ENCODE results near the gene PCDHA6. TPM values are rescaled to one million over a fixed set of nuclear protein-coding genes. Genes with fewer than 3 reads are reported as not detected.
"Not testable (repeated sequence)": the region's sequence is repeated elsewhere in the genome, so short reads cannot be mapped to it uniquely, and the experiment has no call there.

PCDHA6 gene
- total RNA-seq, 1 donor from 2014 or later, result 3.1 TPM

DNA sequence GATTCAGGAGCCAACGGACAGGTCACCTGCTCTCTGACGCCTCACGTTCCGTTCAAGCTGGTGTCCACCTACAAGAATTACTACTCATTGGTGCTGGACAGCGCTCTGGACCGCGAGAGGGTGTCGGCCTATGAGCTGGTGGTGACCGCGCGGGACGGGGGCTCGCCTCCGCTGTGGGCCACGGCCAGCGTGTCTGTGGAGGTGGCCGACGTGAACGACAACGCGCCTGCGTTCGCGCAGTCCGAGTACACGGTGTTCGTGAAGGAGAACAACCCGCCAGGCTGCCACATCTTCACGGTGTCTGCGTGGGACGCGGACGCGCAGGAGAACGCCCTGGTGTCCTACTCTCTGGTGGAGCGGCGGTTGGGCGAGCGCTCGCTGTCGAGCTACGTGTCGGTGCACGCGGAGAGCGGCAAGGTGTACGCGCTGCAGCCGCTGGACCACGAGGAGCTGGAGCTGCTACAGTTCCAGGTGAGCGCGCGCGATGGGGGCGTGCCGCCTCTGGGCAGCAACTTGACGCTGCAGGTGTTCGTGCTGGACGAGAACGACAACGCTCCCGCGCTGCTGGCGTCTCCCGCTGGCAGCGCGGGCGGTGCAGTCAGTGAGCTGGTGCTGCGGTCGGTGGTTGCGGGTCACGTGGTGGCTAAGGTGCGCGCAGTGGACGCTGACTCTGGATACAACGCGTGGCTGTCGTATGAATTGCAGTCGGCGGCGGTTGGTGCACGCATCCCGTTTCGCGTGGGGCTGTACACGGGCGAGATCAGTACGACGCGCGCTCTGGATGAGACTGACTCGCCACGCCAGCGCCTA lies 29.6 kb downstream of the PCDHA6 start:
- DNase-seq (ENCODE audit: low spot score), result no peak

DNA sequence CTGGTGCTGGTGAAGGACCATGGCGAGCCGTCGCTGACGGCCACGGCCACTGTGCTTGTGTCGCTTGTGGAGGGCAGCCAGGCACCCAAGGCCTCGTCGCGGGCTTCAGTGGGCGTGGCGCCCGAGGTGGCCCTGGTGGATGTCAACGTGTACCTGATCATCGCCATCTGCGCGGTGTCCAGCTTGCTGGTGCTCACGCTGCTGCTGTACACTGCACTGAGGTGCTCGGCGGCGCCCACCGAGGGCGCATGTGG lies 30.2 kb downstream of the PCDHA6 start:
- no peak for DNase-seq (ENCODE audit: low spot score)

DNA sequence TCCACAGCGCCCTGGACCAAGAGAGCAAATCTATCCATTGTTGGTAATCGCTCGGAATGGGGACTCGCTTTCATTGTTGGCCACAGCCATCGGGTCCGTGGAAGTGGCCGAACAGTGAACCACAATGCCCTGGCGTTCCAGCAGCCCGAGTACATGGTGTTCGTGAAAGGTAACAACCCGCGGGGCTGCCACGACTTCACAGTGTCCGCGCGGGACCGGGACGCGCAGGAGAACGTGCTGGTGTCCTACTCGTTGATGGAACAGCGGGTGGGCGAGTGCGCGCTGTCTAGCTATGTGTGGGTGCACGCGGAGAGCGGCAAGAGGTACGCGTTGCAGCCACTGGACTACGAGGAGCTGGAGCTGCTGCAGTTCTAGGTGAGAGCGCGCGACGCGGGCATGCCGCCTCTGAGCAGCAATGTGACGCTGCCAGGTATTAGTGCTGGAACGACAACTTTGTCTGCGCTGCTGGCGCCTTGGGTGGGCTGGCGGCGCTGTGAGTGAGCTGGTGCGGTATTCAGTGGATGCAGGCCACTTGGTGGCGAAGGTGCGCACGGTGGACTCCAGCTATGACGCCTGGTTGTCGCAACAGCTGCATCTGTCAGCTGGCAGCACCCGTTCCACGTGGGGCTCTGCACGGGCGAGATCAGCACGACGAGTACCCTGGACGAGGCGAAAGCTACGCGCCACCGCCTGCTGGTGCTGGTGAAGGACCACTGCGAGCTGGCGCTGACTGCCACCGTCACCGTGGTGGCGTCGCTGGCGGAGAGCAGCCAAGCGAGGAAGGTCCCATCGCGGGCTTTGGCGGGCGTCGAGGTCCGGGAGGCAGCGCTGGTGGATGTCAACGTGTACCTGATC lies 34.9 kb downstream of the PCDHA6 start:
- no peak for DNase-seq (ENCODE audit: low spot score)

DNA sequence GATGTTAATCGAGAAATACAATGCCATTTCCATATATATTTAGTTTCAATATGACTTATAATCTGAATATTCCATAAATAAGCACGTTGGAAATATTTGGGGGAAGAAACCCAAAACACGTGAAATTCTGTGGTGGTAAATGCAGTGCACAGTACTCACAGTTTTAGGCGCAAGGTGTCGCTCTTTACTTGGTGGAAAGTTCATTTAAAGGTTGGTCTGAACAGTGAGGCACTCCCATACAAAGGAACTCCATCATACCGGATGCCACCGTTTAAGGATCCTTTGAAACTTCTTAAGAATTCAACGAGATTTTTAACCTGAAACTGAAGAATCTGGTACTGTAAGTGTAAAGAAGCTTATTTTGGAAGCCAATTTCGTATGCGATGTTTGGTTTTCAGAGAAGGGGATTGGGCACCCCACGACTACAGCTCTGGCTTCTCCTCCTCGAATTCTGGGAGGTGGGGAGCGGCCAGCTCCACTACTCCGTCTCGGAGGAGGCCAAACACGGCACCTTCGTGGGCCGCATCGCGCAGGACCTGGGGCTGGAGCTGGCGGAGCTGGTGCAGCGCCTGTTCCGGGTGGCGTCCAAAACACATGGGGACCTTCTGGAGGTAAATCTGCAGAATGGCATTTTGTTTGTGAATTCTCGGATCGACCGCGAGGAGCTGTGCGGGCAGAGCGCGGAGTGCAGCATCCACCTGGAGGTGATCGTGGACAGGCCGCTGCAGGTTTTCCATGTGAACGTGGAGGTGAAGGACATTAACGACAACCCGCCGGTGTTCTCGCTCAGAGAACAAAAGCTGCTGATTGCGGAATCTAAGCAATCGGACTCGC lies 41.2 kb downstream of the PCDHA6 start, which contains the start of gene PCDHA11:
TSS of gene PCDHA11 (plus strand) at position 237 of the 834 bp plus-strand sequence. CDS start at position 384, 147 bp downstream.
- DNase-seq (ENCODE audit: low spot score), result no peak

DNA sequence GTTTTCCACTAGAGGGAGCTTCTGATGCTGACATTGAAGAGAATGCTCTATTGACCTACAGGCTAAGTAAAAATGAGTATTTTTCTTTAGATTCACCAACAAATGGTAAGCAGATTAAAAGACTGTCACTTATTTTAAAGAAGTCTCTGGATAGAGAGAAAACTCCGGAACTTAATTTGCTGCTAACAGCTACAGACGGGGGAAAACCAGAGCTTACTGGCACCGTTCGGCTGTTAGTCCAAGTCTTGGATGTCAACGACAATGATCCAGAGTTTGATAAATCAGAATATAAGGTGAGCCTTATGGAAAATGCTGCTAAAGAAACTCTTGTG lies 41.8 kb downstream of the PCDHA6 start:
- no peak for DNase-seq (ENCODE audit: low spot score)

DNA sequence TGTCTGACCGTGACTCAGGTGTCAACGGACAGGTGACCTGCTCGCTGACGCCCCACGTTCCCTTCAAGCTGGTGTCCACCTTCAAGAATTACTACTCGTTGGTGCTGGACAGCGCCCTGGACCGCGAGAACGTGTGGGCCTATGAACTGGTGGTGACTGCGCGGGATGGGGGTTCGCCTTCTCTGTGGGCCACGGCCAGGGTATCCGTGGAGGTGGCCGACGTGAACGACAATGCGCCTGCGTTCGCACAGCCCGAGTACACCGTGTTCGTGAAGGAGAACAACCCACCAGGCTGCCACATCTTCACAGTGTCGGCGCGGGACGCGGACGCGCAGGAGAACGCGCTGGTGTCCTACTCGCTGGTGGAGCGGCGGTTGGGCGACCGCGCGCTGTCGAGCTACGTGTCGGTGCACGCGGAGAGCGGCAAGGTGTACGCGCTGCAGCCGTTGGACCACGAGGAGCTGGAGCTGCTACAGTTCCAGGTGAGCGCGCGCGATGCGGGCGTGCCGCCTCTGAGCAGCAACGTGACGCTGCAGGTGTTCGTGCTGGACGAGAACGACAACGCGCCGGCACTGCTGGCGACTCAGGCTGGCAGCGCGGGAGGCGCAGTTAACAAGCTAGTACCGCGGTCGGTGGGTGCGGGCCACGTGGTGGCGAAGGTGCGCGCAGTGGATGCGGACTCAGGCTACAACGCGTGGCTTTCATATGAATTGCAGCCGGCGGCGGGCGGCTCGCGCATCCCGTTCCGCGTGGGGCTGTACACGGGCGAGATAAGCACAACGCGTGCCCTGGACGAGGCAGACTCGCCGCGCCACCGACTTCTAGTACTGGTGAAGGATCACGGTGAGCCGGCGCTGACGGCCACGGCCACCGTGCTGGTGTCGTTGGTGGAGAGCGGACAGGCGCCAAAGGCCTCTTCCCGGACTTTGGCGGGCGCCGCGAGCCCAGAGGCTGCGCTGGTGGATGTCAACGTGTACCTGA lies 42.8 kb downstream of the PCDHA6 start:
- no peak for DNase-seq (ENCODE audit: low spot score)

DNA sequence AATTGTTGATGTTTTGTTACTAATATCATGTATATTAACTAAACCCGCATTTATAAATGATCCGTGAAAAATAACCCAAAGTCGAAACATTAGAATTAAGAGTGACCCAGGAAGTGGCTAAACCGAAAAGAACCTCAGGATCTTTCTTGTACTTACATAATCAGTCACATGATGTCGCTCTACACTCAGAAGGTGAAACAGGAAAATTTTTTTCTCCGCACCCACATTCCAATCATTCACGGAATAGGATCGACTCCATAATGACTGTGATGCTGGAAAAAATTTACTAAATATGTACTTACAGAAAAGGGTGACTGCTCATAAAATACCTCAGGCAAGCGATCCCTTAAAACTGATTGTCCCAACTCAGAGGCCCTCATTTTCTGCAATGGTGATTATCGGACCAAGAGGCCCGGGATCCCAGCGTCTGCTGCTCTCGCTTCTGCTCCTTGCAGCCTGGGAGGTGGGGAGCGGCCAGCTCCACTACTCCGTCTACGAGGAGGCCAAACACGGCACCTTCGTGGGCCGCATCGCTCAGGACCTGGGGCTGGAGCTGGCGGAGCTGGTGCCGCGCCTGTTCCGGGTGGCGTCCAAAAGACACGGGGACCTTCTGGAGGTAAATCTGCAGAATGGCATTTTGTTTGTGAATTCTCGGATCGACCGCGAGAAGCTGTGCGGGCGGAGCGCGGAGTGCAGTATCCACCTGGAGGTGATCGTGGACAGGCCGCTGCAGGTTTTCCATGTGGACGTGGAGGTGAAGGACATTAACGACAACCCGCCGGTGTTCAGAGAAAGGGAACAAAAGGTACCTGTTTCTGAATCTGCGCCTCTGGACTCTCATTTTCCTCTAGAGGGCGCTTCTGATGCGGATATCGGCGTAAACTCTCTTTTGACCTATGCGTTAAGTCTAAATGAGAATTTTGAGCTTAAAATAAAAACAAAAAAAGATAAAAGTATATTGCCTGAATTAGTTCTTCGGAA lies 47.6 kb downstream of the PCDHA6 start, which contains the start of gene PCDHA12:
TSS of gene PCDHA12 (plus strand) at position 224 of the 981 bp plus-strand sequence. CDS start at position 389, 165 bp downstream.
- DNase-seq (ENCODE audit: low spot score), result no peak

DNA sequence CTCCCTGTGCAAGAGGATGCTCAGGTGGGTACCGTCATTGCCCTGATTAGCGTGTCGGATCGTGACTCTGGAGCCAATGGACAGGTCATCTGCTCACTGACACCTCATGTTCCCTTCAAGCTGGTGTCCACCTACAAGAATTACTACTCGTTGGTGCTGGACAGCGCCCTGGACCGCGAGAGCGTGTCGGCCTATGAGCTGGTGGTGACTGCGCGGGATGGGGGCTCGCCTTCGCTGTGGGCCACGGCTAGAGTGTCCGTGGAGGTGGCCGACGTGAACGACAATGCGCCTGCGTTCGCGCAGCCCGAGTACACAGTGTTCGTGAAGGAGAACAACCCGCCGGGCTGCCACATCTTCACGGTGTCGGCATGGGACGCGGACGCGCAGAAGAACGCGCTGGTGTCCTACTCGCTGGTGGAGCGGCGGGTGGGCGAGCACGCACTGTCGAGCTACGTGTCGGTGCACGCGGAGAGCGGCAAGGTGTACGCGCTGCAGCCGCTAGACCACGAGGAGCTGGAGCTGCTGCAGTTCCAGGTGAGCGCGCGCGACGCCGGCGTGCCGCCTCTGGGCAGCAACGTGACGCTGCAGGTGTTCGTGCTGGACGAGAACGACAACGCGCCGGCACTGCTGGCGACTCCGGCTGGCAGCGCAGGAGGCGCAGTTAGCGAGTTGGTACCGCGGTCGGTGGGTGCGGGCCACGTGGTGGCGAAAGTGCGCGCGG lies 48.9 kb downstream of the PCDHA6 start:
- DNase-seq (ENCODE audit: low spot score), result not testable (repeated sequence)

DNA sequence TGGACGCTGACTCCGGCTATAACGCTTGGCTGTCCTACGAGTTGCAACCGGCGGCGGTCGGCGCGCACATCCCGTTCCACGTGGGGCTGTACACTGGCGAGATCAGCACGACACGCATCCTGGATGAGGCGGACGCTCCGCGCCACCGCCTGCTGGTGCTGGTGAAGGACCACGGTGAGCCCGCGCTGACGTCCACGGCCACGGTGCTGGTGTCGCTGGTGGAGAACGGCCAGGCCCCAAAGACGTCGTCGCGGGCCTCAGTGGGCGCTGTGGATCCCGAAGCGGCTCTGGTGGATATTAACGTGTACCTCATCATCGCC lies 49.5 kb downstream of the PCDHA6 start:
- no peak for DNase-seq (ENCODE audit: low spot score)

Other genes starting within 250 kb of the PCDHA6 start
- 66.7 TPM for gene CD14, start 194.8 kb upstream of the PCDHA6 start, total RNA-seq (ENCODE audit: insufficient read depth, low replicate concordance)
- gene TMCO6, start 188.5 kb upstream of the PCDHA6 start, total RNA-seq (ENCODE audit: insufficient read depth, low replicate concordance), result 7.5 TPM
- gene NDUFA2, start 180.3 kb upstream of the PCDHA6 start, total RNA-seq (ENCODE audit: insufficient read depth, low replicate concordance), result 32.7 TPM
- gene IK, start 180.1 kb upstream of the PCDHA6 start, total RNA-seq (ENCODE audit: insufficient read depth, low replicate concordance), result 124 TPM
- gene WDR55, start 163.1 kb upstream of the PCDHA6 start, total RNA-seq (ENCODE audit: insufficient read depth, low replicate concordance), result 19.0 TPM
- gene DND1, start 154.4 kb upstream of the PCDHA6 start, total RNA-seq (ENCODE audit: insufficient read depth, low replicate concordance), result 0.96 TPM
- gene HARS1, start 136.6 kb upstream of the PCDHA6 start, total RNA-seq (ENCODE audit: insufficient read depth, low replicate concordance), result 31.1 TPM
- 20.0 TPM for gene HARS2, start 136.5 kb upstream of the PCDHA6 start, total RNA-seq (ENCODE audit: insufficient read depth, low replicate concordance)
- gene ZMAT2, start 127.5 kb upstream of the PCDHA6 start, total RNA-seq (ENCODE audit: insufficient read depth, low replicate concordance), result 35.4 TPM
- 5.3 TPM for gene PCDHA1, start 41.8 kb upstream of the PCDHA6 start, total RNA-seq (ENCODE audit: insufficient read depth, low replicate concordance)
- 3.4 TPM for gene PCDHA2, start 33.1 kb upstream of the PCDHA6 start, total RNA-seq (ENCODE audit: insufficient read depth, low replicate concordance)
- 4.3 TPM for gene PCDHA3, start 26.9 kb upstream of the PCDHA6 start, total RNA-seq (ENCODE audit: insufficient read depth, low replicate concordance)
- gene PCDHA4, start 20.9 kb upstream of the PCDHA6 start, total RNA-seq (ENCODE audit: insufficient read depth, low replicate concordance), result 1.9 TPM
- 8.4 TPM for gene PCDHA5, start 6.3 kb upstream of the PCDHA6 start, total RNA-seq (ENCODE audit: insufficient read depth, low replicate concordance)
- 3.9 TPM for gene PCDHA7, start 6.3 kb downstream of the PCDHA6 start, total RNA-seq (ENCODE audit: insufficient read depth, low replicate concordance)
- gene PCDHA8, start 13.2 kb downstream of the PCDHA6 start, total RNA-seq (ENCODE audit: insufficient read depth, low replicate concordance), result 6.0 TPM
- 0.96 TPM for gene PCDHA9, start 20.4 kb downstream of the PCDHA6 start, total RNA-seq (ENCODE audit: insufficient read depth, low replicate concordance)
- 2.6 TPM for gene PCDHA10, start 27.9 kb downstream of the PCDHA6 start, total RNA-seq (ENCODE audit: insufficient read depth, low replicate concordance)
- gene PCDHA11, start 41.0 kb downstream of the PCDHA6 start, total RNA-seq (ENCODE audit: insufficient read depth, low replicate concordance), result 1.2 TPM
- 2.9 TPM for gene PCDHA12, start 47.3 kb downstream of the PCDHA6 start, total RNA-seq (ENCODE audit: insufficient read depth, low replicate concordance)
- 2.6 TPM for gene PCDHA13, start 54.2 kb downstream of the PCDHA6 start, total RNA-seq (ENCODE audit: insufficient read depth, low replicate concordance)
- 2.9 TPM for gene PCDHAC1, start 98.3 kb downstream of the PCDHA6 start, total RNA-seq (ENCODE audit: insufficient read depth, low replicate concordance)
- 3.4 TPM for gene PCDHAC2, start 138.5 kb downstream of the PCDHA6 start, total RNA-seq (ENCODE audit: insufficient read depth, low replicate concordance)
- gene PCDHB1, start 223.4 kb downstream of the PCDHA6 start, total RNA-seq (ENCODE audit: insufficient read depth, low replicate concordance), result 0.24 TPM